Stimulated activated CD4-positive, alpha-beta T cell treated with anti-CD3 and anti-CD28 coated beads, Interleukin-4, amount 100 ng/mL, for 24 hours (primary cell): ENCODE data around the gene CD2BP2.
"Not testable (repeated sequence)": the region's sequence is repeated elsewhere in the genome, so short reads cannot be mapped to it uniquely, and the experiment has no call there.

ENCODE experiments used
- DNase-seq: peaks from one replicate; pipeline ENCODE4 v3.0.0-alpha.2; 2020

CD2BP2 gene

DNA sequence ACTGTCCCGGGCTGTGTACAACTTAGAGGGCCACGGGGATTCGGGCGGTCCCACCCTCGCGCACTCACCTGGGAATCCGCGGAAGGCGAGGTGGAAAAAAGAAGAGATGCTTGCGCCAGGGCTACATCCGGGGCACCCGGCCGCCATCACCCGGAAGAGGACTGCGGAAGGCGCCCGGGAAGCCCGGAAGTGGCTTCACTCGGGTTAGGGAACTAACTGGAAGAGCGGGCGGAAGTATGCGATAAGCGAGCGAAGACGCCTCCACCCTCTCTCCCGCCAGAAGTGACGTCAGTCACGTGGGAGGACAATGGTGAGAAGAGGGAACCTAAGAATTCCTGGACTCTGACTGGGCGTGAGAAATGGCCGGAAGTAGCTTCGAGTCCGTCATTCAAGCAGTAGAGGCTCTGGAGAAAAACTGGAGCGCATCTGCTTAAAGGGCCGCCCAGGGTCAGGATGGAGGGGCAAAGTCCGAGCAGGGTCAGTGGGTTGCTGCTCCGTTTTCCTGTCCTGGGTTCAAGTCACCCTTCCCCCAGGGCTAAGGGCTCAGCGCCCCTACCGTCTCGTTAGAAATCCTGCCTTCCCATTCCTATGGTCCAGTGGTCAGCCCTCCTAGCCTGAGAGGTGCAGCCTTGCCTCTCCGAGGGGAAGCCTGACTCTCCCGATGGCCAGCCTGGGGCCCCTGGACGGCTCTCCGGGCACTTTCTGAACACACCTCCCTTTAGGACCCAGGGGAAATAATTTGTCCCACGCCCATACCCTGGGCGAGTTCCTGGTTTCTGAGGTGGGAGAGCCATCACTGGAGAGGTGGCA is at the start of gene CD2BP2:
TSS of gene CD2BP2 (minus strand) at position 165 of the 810 bp plus-strand sequence. CDS start 627 bp downstream, outside the sequence.
- peak; percentile 90 for DNase-seq

GRCh38 chr16:30401768-30402425 is 46.8 kb upstream of the CD2BP2 start:
- no peak for DNase-seq

DNA sequence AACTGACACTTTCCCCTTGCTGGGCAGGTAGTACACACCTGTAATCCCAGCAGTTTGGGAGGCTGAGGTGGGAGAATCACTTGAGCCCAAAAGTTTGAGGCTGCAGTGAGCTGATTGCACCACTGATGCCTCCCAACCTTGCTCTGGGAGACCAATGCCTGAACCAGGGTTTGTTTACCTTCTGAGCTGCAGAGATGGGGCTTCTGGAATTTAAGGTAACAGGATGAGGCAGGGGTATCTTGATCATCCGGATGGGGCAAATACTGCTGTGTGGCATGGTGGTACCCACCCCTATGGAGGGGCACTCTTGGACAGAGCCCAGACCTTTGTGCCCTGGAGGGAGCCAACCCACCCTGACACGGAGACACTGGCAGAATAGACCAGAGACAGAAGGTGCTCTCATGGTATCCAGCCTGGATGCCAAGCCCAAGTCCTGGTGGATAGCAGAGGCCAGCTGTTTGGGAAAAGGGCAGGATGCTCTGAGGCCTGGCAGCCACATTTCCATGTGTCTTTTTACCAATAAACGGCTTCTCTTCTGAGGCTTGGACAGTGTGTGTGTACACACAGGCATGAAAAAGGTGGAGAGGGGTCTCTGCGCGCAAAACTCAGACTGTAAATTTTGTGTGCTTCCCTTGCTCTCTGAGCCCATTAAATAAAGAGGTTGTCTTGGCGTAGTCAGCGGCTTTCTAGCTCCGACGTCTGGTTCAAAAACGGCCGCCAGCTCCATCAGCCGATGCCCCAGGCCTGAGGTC is 44.5 kb upstream of the CD2BP2 start:
- DNase-seq = no peak

- no peak for DNase-seq
Observed at GRCh38 chr16:30398661-30399434, 43.7 kb upstream of the CD2BP2 start.

DNA sequence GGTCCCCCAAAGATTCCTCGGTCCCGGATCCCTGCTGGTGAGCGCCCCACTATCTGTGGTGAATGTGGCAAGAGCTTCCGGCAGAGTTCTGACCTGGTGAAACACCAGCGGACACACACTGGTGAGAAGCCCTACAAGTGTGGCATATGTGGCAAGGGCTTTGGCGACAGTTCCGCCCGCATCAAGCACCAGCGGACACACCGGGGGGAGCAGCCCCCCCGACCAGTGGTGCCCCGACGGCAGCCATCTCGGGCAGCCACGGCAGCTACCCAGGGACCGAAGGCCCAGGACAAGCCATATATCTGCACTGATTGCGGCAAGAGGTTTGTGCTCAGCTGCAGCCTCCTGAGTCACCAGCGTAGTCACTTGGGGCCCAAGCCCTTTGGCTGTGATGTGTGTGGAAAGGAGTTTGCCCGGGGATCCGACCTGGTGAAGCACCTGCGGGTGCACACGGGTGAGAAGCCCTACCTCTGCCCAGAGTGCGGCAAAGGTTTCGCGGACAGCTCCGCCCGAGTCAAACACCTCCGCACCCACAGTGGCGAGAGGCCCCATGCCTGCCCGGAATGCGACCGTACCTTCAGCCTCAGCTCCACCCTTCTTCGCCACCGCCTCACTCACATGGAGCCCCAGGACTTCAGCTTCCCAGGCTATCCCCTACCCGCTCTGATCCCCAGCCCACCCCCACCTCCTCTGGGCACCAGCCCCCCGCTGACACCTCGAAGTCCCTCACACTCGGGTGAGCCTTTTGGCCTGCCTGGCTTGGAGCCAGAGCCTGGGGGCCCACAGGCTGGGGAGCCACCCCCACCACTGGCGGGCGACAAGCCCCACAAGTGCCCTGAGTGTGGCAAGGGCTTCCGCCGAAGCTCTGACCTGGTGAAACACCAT is 42.9 kb upstream of the CD2BP2 start:
- DNase-seq = no peak

DNA sequence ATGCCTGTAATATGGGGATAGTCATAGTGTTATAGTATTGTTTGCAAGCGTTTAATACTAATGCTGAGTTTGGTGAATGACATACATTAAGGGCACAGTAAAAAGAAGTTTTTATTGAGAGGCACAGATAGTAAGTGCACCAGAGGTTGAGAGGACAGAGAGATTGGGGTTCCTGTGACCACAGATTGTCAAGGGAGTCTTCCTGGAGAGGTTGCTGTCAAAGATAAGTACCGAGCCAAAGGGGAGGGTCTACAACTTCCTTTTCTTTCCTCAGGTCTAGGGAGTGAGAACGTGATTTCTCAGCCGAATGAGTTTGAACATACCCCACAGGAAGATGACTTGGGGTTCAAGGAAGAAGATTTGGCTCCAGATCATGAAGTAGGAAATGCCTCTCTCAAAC is 41.9 kb upstream of the CD2BP2 start:
- DNase-seq = no peak

GRCh38 chr16:30396627-30397026 is 41.5 kb upstream of the CD2BP2 start:
- DNase-seq = not testable (repeated sequence)

DNA sequence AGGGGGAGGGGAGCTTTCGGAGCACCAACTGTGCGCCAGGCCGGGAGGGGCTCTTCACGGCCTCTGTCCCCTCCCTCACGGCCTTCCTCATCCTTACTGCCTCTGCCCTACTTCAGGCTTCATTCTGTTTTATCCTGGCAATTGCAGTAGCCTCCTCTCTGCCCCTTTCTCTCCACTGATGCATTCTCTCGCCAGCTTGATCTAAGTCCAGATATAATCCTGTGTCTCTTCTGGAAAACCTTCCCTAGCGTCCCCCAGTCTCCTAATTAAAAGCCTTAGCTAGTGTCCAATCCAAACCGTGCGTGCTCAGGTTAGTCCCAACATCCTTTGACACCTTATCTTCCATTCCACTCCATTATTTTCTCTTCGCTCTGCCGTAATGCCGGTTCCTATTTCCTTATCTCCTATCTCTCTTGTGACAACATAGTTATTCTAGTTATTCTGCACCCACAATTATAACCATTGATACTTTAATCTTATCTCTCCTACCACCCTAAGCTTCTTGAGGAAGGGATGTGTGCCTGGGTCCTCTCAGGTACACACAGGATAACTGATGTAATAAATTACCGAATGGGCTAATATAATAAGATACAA is 41.0 kb upstream of the CD2BP2 start:
- DNase-seq = no peak

DNA sequence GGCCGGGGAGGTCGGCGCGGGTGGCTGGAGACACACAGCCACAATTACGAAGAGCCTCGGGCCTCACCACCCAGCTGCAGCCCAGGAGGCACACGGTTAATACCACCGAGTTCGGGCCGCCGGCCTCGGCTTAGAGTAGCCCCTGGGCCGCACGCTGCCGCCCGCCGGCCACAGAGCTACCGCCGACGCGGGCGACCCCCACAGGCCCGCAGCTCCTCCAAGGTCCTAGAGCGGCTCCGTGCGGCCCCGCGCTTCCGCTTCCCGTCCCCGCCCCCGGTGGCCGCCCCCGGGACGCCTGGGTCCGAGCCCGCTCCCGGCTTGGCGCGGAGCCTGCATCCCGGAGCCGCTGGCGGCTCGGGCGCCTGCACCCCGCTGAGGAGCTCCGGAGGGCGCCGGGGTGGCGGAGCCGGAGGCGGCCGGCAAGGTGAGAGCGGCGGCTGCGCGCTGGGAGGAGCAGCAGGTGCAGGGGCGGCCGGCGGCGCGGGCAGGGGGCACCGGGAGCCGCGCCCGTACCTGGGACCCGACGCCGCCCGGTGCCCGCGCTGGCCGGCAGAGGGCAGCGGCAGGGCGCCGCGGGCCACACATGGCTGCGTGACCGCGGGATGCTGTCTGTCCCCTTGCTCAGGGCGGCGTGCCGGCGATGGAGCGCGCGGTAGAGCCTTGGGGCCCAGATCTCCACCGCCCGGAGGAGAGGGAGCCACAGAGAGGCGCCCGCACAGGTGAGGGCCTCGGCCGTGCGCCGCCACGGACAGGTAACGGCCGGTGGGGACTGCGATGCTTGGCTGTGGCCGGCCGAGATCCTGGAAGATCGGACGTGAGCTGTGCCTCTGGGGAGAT is 40.3 kb upstream of the CD2BP2 start, which contains the start of gene ZNF48:
TSS of gene ZNF48 (plus strand) at position 266 of the 837 bp plus-strand sequence. CDS start at position 641, 375 bp downstream.
- DNase-seq = peak; percentile 54

GRCh38 chr16:30394592-30395154 is 39.6 kb upstream of the CD2BP2 start:
- no peak for DNase-seq

GRCh38 chr16:30383521-30383920 is 28.4 kb upstream of the CD2BP2 start:
- DNase-seq = no peak

- peak; percentile 79 for DNase-seq
Observed at GRCh38 chr16:30382111-30382881, 27.2 kb upstream of the CD2BP2 start, which contains the start of gene SEPTIN1. Gene SEPTIN1 (minus strand): TSS chr16:30382561. CDS start chr16:30382542, 19 bp downstream.

- no peak for DNase-seq
Observed at GRCh38 chr16:30381291-30382041, 26.4 kb upstream of the CD2BP2 start.

DNA sequence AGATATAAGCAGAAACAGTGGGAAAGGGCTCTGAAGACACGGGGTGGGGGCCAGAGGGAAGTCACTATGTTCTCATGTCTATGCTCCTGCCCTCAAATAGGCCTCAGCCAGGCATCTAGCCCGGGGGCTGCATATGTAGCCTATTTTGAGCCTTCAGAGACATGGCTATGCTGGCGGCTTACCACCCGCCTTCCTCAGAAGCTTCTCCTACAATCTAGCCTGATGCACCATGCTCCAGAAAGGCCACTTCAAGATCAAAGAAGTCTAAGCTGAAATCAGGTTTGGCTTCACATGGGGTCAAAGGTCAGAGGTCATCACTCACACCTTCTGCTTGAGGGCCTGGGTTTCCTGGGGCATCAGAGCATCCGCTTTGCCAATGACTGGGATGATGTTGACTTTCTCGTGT is 25.7 kb upstream of the CD2BP2 start:
- DNase-seq = no peak

GRCh38 chr16:30380072-30380802 is 25.1 kb upstream of the CD2BP2 start:
- DNase-seq = no peak

DNA sequence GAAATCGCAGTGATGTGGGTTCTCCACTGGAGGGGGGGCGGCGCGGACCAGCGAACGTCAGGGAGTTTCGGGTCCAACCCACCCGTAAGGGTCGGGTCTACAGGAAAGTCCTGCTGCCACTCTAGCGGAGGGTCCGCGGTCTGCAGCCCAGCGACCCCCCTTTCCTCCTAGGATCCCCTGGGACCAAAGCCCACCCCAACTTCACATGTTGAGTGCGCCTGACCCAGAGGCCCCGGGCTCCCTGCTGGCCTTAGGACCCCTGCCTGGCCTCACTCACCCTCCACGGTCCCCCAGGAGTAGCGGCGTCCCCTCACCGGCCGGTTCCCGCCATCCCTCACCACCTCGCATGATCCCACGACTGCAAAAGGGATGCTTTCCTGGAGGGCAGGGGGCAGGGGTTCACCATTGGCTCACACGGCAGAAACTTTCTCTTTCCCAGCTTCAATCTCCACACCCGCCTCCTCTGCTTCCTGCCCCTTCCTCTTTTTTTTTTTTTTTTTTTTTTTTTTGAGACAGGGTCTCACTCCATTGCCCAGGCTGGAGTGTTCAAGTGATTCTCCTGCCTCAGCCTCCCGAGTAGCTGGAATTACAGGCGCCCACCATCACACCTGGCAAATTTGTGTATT is 24.2 kb upstream of the CD2BP2 start:
- DNase-seq = no peak
